ENCODE measurements around the gene CABP7.

The CABP7 gene

GRCh38 chr22:29780748-29781676 lies 61.2 kb downstream of the CABP7 start:
- DNase-seq (ENCODE audit: extremely low read depth, low read depth): peak; percentile 34
- no peak for TF ChIP-seq CTCF (IDR thresholded peaks at IDR 0.05; ENCODE audit: low read depth, low read length)
